ENCODE measurements around the gene RRP1B.
"Not testable (repeated sequence)": the region's sequence is repeated elsewhere in the genome, so short reads cannot be mapped to it uniquely, and the experiment has no call there.

Gene RRP1B

DNA sequence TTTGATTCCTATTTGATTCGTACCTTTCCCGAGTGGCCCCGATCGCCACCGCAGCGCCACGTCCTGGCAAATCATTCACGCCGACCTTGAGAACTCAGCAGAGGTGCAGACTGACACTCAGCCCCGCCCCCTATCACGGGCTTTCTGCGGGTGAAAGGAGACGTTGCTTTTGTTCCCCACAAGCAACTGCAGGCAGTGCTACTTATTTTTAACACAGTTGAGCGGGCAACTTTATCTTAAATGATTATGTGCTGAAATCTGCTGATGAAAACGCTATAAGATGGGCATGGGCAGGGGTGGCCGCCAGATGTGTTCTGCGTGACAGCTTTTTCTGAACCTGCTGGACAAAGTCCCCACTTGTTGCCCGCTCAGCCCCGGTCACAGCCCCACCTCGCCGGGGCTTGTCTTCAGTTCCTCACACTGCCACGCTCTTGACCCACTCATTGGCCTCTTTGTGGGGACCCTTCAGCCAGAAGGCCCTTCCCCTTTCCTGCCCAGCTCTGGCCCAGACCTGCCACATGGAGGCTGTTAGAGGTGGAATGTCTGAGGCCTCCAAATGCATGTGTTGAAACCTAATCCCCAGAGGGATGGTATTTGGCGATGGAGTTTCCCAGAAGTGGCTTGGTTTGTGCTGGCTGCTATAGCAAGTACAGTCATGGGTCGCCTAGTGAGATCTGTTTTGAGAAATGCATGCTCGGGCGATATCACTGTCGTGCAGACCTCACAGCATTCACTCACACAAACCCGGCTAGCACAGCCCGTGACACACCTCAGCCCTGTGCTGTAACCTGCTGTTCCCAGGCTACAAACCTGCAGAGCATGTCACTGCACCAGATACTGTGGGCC lies 43.9 kb downstream of the RRP1B start:
- TF ChIP-seq, protein P1, sequence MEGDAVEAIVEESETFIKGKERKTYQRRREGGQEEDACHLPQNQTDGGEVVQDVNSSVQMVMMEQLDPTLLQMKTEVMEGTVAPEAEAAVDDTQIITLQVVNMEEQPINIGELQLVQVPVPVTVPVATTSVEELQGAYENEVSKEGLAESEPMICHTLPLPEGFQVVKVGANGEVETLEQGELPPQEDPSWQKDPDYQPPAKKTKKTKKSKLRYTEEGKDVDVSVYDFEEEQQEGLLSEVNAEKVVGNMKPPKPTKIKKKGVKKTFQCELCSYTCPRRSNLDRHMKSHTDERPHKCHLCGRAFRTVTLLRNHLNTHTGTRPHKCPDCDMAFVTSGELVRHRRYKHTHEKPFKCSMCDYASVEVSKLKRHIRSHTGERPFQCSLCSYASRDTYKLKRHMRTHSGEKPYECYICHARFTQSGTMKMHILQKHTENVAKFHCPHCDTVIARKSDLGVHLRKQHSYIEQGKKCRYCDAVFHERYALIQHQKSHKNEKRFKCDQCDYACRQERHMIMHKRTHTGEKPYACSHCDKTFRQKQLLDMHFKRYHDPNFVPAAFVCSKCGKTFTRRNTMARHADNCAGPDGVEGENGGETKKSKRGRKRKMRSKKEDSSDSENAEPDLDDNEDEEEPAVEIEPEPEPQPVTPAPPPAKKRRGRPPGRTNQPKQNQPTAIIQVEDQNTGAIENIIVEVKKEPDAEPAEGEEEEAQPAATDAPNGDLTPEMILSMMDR (IDR thresholded peaks at IDR 0.05; ENCODE audit: extremely low read depth, insufficient read depth, missing control alignments): no peak
- DNase-seq (ENCODE audit: low spot score): no peak
- in situ Hi-C loops (cut with MboI; ENCODE audit: low pct_unique_long_range_greater_than_20kb, low sequenced_read_pairs, unreplicated experiment): no loop called here

DNA sequence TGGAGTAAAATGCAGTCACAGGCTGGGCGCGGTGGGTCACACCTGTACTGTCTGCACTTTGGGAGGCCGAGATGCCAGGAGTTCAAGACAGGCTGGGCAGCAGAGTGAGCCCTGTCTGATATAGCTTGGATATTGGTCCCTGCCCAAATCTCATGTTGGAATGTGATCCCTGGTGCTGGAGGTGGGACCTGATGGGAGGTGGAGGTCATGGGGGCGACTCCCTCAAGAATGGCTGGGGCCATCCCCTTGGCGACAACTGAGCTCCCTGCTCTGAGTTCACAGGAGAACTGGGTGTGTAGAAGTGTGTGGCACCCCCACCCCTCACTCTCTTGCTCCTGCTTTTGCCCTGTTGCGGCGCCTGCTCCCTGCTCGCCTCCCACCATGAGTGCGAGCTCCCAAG lies 48.1 kb downstream of the RRP1B start:
- in situ Hi-C loops (cut with MboI; ENCODE audit: low pct_unique_long_range_greater_than_20kb, low sequenced_read_pairs, unreplicated experiment): no loop called here
- TF ChIP-seq, protein P1 (IDR thresholded peaks at IDR 0.05; ENCODE audit: extremely low read depth, insufficient read depth, missing control alignments): no peak
- DNase-seq (ENCODE audit: low spot score): no peak

DNA sequence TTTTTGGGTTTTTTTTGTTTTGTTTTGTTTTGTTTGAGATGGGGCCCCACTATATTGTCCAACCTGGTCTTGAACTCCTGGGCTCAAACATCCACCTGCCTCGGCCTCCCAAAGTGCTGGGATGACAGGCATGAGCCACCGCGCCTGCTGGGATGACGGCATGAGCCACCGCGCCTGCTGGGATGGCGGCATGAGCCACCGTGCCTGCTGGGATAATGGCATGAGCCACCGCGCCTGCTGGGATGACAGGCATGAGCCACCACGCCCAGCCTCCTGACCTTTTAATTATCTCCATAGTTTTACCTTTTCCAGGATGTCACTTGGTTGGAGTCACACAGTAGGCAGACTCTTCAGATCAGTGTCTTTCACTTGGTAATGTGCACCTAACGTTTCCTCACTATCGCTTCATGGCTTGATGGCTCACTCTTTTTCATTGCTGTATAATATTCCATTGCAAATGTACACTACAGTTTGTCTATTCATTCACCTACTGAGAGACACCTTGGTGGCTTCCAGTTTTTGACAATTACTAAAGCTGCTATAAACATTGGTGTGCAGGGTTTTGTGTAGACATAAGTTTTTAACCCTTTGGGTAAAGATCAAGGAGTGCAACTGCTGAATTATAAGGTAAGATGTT lies 49.5 kb downstream of the RRP1B start:
- in situ Hi-C loops (cut with MboI; ENCODE audit: low pct_unique_long_range_greater_than_20kb, low sequenced_read_pairs, unreplicated experiment): no loop called here
- TF ChIP-seq, protein P1 (IDR thresholded peaks at IDR 0.05; ENCODE audit: extremely low read depth, insufficient read depth, missing control alignments): no peak
- no peak for DNase-seq (ENCODE audit: low spot score)

DNA sequence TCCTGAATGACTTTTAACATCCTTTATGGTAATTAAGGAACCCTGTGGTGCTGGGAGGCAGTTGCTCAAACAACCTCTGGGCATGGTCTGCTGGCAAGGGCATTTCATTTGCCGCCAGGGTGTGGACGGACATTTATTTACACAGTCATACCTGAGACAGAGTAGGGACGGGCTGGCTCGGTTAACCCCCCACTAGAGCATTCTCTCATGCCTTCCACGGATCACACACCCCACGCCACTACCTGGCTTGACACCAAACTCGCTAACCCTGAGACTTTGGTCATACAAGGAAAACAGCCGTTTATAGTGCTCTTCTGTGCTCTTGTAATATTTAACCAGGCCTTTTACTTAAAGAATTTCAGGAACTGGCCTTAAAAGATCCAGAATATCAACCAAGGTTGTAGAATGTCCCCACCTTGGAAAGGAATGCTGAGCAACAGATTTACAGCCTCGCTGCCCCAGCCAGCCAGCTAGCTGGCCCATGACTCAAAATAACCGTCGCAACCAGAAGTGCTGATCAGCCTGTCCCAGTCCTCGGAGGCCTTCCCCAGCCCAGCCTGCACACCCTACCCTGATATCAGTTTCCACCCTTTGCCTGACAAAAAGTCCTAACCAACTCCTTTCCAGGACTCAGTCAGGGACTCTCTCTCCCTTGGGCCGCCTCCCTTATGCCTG lies 53.0 kb downstream of the RRP1B start:
- no peak for DNase-seq (ENCODE audit: low spot score)
- in situ Hi-C loops (cut with MboI; ENCODE audit: low pct_unique_long_range_greater_than_20kb, low sequenced_read_pairs, unreplicated experiment): no loop called here
- TF ChIP-seq, protein P1 (IDR thresholded peaks at IDR 0.05; ENCODE audit: extremely low read depth, insufficient read depth, missing control alignments): no peak

DNA sequence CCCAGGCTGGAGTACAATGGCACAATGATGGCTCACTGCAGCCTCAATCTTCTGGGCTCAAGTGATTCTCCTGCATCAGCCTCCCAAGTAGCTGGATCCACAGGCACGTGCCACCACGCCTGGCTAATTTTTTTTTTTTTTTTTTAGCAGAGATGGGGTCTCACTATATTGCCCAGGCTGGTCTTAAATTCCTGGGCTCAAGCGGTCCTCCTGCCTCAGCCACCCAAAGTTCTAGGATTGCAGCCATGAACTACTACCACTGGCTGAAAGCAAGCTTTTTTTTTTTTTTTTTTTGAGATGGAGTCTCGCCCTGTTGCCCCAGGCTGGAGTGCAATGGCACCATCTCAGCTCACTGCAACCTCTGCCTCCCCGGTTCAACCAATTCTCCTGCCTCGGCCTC lies 53.8 kb downstream of the RRP1B start:
- DNase-seq (ENCODE audit: low spot score); in situ Hi-C loops (cut with MboI; ENCODE audit: low pct_unique_long_range_greater_than_20kb, low sequenced_read_pairs, unreplicated experiment): not testable (repeated sequence)

DNA sequence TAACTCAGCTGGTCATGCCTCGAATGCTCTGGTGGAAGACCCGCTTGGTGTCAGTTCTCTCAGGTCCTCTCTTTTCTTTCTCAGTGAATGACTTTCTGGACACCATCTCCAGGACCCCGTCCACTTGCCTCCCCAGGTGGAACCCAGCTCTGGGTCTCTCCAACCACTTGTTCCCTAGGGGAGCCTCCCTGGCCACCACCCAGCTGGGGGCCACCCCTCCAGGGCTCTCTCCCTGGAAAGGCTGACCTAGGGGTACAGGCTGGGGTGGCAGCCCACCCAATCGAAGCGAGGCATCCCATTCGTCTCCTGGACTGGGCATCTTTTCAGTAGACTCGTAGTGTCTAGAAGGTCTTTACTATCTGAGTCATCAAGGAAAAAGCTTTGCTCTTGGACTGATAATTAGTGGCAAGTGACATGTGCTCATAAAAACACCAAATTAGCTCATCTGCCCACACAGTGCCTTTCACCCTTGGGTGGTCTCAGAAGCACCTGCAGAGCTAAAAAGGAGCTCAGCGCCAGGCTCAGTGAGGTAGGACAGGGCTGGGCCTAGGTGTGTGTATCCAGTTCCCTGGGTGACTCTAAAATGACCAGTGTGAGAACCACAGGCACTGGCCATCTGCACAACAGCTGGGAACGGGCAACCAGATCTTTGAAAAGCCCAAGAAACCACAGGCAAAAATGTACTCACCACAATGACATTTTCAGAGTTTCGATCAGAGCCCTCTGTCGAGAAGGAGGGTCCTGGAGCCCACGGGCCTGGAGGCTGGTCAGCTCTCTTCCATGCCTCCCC lies 57.2 kb downstream of the RRP1B start:
- DNase-seq (ENCODE audit: low spot score): peak; percentile 78
- TF ChIP-seq, protein P1 (IDR thresholded peaks at IDR 0.05; ENCODE audit: extremely low read depth, insufficient read depth, missing control alignments): no peak
- in situ Hi-C loops (cut with MboI; ENCODE audit: low pct_unique_long_range_greater_than_20kb, low sequenced_read_pairs, unreplicated experiment): no loop called here
